Stimulated activated naive CD4-positive, alpha-beta T cell treated with Interleukin-2 at 50 U/mL for 16 hours (primary cell): ENCODE data around the gene GALNT17.

Experiments used
- DNase-seq: peaks from one replicate; lab custom pipeline; 2025; lab: John Stamatoyannopoulos, UW

GALNT17 gene

GRCh38 chr7:71504697-71505441 lies 372.9 kb downstream of the GALNT17 start:
- no peak for DNase-seq

GRCh38 chr7:71506822-71507221 lies 374.9 kb downstream of the GALNT17 start:
- no peak for DNase-seq

- DNase-seq = no peak
Measured at GRCh38 chr7:71507680-71508602, 376.0 kb downstream of the GALNT17 start.

GRCh38 chr7:71509381-71509780 lies 377.4 kb downstream of the GALNT17 start:
- no peak for DNase-seq

GRCh38 chr7:71511361-71511807 lies 379.4 kb downstream of the GALNT17 start:
- DNase-seq = no peak

GRCh38 chr7:71517940-71518699 lies 386.2 kb downstream of the GALNT17 start:
- DNase-seq = no peak

- no peak for DNase-seq
Measured at GRCh38 chr7:71518880-71519279, 386.9 kb downstream of the GALNT17 start.

GRCh38 chr7:71521506-71521905 lies 389.6 kb downstream of the GALNT17 start:
- no peak for DNase-seq

GRCh38 chr7:71526106-71526505 lies 394.2 kb downstream of the GALNT17 start:
- no peak for DNase-seq

GRCh38 chr7:71527213-71527612 lies 395.3 kb downstream of the GALNT17 start:
- DNase-seq = no peak

- DNase-seq = no peak
Measured at GRCh38 chr7:71535616-71536015, 403.7 kb downstream of the GALNT17 start.

GRCh38 chr7:71538210-71538609 lies 406.3 kb downstream of the GALNT17 start:
- no peak for DNase-seq

GRCh38 chr7:71539615-71540014 lies 407.7 kb downstream of the GALNT17 start:
- no peak for DNase-seq

GRCh38 chr7:71541707-71542353 lies 409.9 kb downstream of the GALNT17 start:
- DNase-seq = no peak

GRCh38 chr7:71543396-71543795 lies 411.5 kb downstream of the GALNT17 start:
- no peak for DNase-seq

GRCh38 chr7:71544816-71545215 lies 412.9 kb downstream of the GALNT17 start:
- DNase-seq = no peak

GRCh38 chr7:71547426-71547825 lies 415.5 kb downstream of the GALNT17 start:
- no peak for DNase-seq

- no peak for DNase-seq
Measured at GRCh38 chr7:71548746-71549145, 416.8 kb downstream of the GALNT17 start.

- no peak for DNase-seq
Measured at GRCh38 chr7:71553306-71553705, 421.4 kb downstream of the GALNT17 start.

GRCh38 chr7:71555758-71556157 lies 423.8 kb downstream of the GALNT17 start:
- DNase-seq = no peak

GRCh38 chr7:71558806-71559613 lies 427.1 kb downstream of the GALNT17 start:
- DNase-seq = no peak
